GM12872 (cell line): ENCODE data around the gene HOMER3.
A peak's percentile ranks its signal among the peaks of the same experiment; 100 is the strongest.

Experiments
- TF ChIP-seq, protein P1 (sequence below): IDR thresholded peaks from 3 replicates; pipeline ENCODE4 v1.5.1; 2011; ENCODE audit warnings: low read depth, mild to moderate bottlenecking, low read length, moderate library complexity; ENCODE audit not compliant: insufficient read depth

HOMER3 gene

GRCh38 chr19:18919900-18920214, 21.2 kb downstream of the HOMER3 start:
- TF ChIP-seq, protein P1, sequence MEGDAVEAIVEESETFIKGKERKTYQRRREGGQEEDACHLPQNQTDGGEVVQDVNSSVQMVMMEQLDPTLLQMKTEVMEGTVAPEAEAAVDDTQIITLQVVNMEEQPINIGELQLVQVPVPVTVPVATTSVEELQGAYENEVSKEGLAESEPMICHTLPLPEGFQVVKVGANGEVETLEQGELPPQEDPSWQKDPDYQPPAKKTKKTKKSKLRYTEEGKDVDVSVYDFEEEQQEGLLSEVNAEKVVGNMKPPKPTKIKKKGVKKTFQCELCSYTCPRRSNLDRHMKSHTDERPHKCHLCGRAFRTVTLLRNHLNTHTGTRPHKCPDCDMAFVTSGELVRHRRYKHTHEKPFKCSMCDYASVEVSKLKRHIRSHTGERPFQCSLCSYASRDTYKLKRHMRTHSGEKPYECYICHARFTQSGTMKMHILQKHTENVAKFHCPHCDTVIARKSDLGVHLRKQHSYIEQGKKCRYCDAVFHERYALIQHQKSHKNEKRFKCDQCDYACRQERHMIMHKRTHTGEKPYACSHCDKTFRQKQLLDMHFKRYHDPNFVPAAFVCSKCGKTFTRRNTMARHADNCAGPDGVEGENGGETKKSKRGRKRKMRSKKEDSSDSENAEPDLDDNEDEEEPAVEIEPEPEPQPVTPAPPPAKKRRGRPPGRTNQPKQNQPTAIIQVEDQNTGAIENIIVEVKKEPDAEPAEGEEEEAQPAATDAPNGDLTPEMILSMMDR, result no peak

GRCh38 chr19:18919086-18919899, 21.7 kb downstream of the HOMER3 start, which contains the start of the genes COPE and DDX49:
TSS of gene COPE (minus strand) at chr19:18919387. CDS start at chr19:18919348, 39 bp downstream.
TSS of gene DDX49 (plus strand) at chr19:18919715. CDS start at chr19:18919742, 27 bp downstream.
- TF ChIP-seq, protein P1, result no peak

DNA sequence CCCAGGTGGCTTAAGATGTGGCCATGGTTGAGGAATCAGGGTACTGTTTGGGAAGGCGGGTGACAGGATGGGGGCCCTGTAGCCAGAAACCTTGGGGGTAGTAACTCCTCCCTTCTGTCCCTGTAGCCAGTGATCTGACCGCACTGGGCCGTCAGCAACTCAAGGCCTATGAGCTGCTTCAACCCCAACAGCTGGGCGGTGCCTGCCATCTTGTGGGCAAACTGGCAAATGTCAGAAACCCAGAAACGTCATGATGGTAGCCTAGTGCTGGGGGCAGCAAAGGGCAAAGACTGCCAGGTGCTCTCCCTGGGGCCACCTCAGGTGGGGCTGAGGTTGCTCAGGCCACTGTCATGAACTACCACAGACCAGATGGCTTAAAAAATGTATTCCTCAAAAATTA, 25.4 kb downstream of the HOMER3 start:
- TF ChIP-seq, protein P1, result peak; percentile 47

DNA sequence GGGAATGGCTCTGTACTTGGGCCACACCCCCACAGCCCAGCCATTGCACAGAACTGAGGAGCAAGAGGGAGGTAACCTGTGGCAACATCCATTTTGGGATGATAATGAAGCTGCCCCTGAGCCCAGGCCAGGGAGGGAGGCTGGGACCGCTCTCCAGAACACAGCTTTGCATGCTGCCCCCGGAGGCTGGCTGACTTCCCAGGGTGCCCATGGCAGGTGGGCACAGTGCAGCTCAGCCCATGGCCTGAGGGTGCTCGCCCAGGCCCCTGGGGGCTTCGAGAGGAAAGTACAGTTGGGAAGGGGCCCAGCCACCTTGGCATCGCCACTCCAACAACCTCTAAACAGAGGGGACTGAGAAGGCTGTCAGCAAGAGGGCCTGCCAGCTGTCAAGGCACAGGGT, 27.6 kb downstream of the HOMER3 start:
- TF ChIP-seq, protein P1, result no peak

DNA sequence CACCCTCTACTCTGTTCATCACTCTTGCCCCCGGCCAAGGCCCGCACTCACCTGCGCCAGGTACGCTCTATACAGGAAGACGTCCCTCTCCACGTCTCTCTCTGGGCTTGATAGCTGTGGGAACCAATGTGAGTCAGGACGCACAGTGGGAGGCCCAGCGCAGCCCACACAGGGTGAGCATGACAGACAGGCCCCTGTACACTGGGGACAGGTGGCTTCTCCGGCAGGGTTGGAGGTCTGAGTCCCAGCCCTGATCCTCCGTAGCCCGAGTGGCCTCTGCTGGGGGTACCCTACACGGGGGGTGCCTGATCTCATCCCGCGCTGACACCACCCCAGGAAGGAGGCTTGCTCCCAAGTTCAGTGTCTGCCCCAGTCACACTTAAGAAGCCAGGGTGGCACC, 28.1 kb downstream of the HOMER3 start:
- TF ChIP-seq, protein P1, result no peak

GRCh38 chr19:18910801-18911436, 30.1 kb downstream of the HOMER3 start:
- TF ChIP-seq, protein P1, result no peak

- TF ChIP-seq, protein P1, result no peak
These were observed 31.0 kb downstream of the HOMER3 start for GRCh38 chr19:18910010-18910409.
